Activated T-helper 17 cell treated with anti-CD3 and anti-CD28 coated beads, Interleukin-2, amount 50 U/mL, for 72 hours (primary cell): ENCODE measurements around the gene DISP3. TPM values are rescaled to one million over a fixed set of nuclear protein-coding genes. Genes with fewer than 3 reads are reported as not detected.

Experiments
- ATAC-seq: fragments of 150-1000 bp; cut with Tn5 transposase; replicated peaks from 2 replicates; pipeline ENCODE4 v1.10.0; 2021; ENCODE audit warnings: mild to moderate bottlenecking, moderate library complexity
- H3K27ac Mint-ChIP-seq: one replicate; pipeline ENCODE4 v1.8.0; 2022; ENCODE audit warnings: mixed read lengths
- H3K27me3 Mint-ChIP-seq: one replicate; pipeline ENCODE4 v1.8.0; 2022; ENCODE audit warnings: mixed read lengths
- H3K36me3 Mint-ChIP-seq: one replicate; pipeline ENCODE4 v1.8.0; 2022; ENCODE audit warnings: low read depth, mild to moderate bottlenecking, mixed read lengths
- H3K4me1 Mint-ChIP-seq: one replicate; pipeline ENCODE4 v1.8.0; 2022; ENCODE audit warnings: mixed read lengths
- H3K4me3 Mint-ChIP-seq: one replicate; pipeline ENCODE4 v1.8.0; 2022; ENCODE audit warnings: mild to moderate bottlenecking, mixed read lengths
- H3K9me3 Mint-ChIP-seq: one replicate; pipeline ENCODE4 v1.8.0; 2022; ENCODE audit warnings: mixed read lengths
- total RNA-seq, 2 donors: library from RNA; stranded (reverse); gene quantifications; one replicate each; pipeline ENCODE4 v1.2.3, GENCODE V29; 2022

DISP3 gene
- total RNA-seq, 2 donors from 2014 or later, result 0.56 to 1.8 TPM

- no peak for ATAC-seq
- Mint-ChIP-seq H3K27me3 (peaks cover 17% of the 10 kb centered on the region), H3K4me1 (no peaks in the 10 kb centered on the region), H3K9me3 (no peaks in the 10 kb centered on the region), H3K4me3 (no peak overlapping the region), H3K36me3 (no peaks in the 10 kb centered on the region), H3K27ac (no peak overlapping the region)
Measured at GRCh38 chr1:11447903-11448302, 31.1 kb upstream of the DISP3 start.

- H3K36me3 Mint-ChIP-seq, result no peaks in the 10 kb centered on the region
Measured at GRCh38 chr1:11448373-11449099, 30.4 kb upstream of the DISP3 start.

GRCh38 chr1:11449100-11449403 is 29.9 kb upstream of the DISP3 start:
- H3K27ac Mint-ChIP-seq, result no peak overlapping the region
- H3K27me3 Mint-ChIP-seq, result peaks cover 20% of the 10 kb centered on the region
- H3K4me3 Mint-ChIP-seq, result no peak overlapping the region
- no peaks in the 10 kb centered on the region for H3K36me3 Mint-ChIP-seq
- H3K4me1 Mint-ChIP-seq, result no peaks in the 10 kb centered on the region
- no peak for ATAC-seq
- no peaks in the 10 kb centered on the region for H3K9me3 Mint-ChIP-seq

More at GRCh38 chr1:11448373-11449099, 30.4 kb upstream of the DISP3 start:
- H3K27me3 Mint-ChIP-seq, result peaks cover 17% of the 10 kb centered on the region
- no peak overlapping the region for H3K4me3 Mint-ChIP-seq
- no peaks in the 10 kb centered on the region for H3K4me1 Mint-ChIP-seq
- ATAC-seq, result no peak
- no peak overlapping the region for H3K27ac Mint-ChIP-seq
- H3K9me3 Mint-ChIP-seq, result no peaks in the 10 kb centered on the region

GRCh38 chr1:11450310-11450709 is 28.6 kb upstream of the DISP3 start:
- no peak overlapping the region for H3K4me3 Mint-ChIP-seq

GRCh38 chr1:11453742-11454491 is 25.0 kb upstream of the DISP3 start:
- H3K27ac Mint-ChIP-seq, result no peak overlapping the region
- H3K27me3 Mint-ChIP-seq, result peaks cover 21% of the 10 kb centered on the region
- no peak overlapping the region for H3K4me3 Mint-ChIP-seq
- H3K36me3 Mint-ChIP-seq, result no peaks in the 10 kb centered on the region
- no peaks in the 10 kb centered on the region for H3K9me3 Mint-ChIP-seq
- peaks cover 4% of the 10 kb centered on the region for H3K4me1 Mint-ChIP-seq
- no peak for ATAC-seq

More at GRCh38 chr1:11450310-11450709, 28.6 kb upstream of the DISP3 start:
- Mint-ChIP-seq H3K27ac (no peak overlapping the region), H3K27me3 (peaks cover 17% of the 10 kb centered on the region), H3K9me3 (no peaks in the 10 kb centered on the region), H3K4me1 (no peaks in the 10 kb centered on the region), H3K36me3 (no peaks in the 10 kb centered on the region)
- no peak for ATAC-seq

GRCh38 chr1:11455967-11456570 is 22.9 kb upstream of the DISP3 start:
- Mint-ChIP-seq H3K4me1 (peaks cover 4% of the 10 kb centered on the region), H3K36me3 (no peaks in the 10 kb centered on the region), H3K27ac (no peak overlapping the region), H3K4me3 (no peak overlapping the region), H3K27me3 (peaks cover 20% of the 10 kb centered on the region), H3K9me3 (no peaks in the 10 kb centered on the region)
- ATAC-seq, result no peak

GRCh38 chr1:11456965-11457364 is 22.0 kb upstream of the DISP3 start:
- Mint-ChIP-seq H3K27ac (no peak overlapping the region), H3K4me3 (no peak overlapping the region), H3K4me1 (peaks cover 4% of the 10 kb centered on the region), H3K36me3 (no peaks in the 10 kb centered on the region), H3K9me3 (no peaks in the 10 kb centered on the region), H3K27me3 (peaks cover 23% of the 10 kb centered on the region)
- no peak for ATAC-seq

- H3K4me1 Mint-ChIP-seq, result peaks cover 4% of the 10 kb centered on the region
Measured at GRCh38 chr1:11458811-11459275, 20.1 kb upstream of the DISP3 start.

GRCh38 chr1:11461531-11462137 is 17.3 kb upstream of the DISP3 start:
- ATAC-seq, result no peak
- no peaks in the 10 kb centered on the region for H3K36me3 Mint-ChIP-seq
- peaks cover 20% of the 10 kb centered on the region for H3K27me3 Mint-ChIP-seq

More at GRCh38 chr1:11458811-11459275, 20.1 kb upstream of the DISP3 start:
- no peaks in the 10 kb centered on the region for H3K9me3 Mint-ChIP-seq
- H3K27ac Mint-ChIP-seq, result no peak overlapping the region
- H3K4me3 Mint-ChIP-seq, result no peak overlapping the region
- peaks cover 31% of the 10 kb centered on the region for H3K27me3 Mint-ChIP-seq
- no peaks in the 10 kb centered on the region for H3K36me3 Mint-ChIP-seq
- no peak for ATAC-seq

GRCh38 chr1:11462224-11462923 is 16.6 kb upstream of the DISP3 start:
- Mint-ChIP-seq H3K27ac (no peak overlapping the region), H3K36me3 (no peaks in the 10 kb centered on the region), H3K9me3 (no peaks in the 10 kb centered on the region), H3K4me1 (no peaks in the 10 kb centered on the region), H3K4me3 (no peak overlapping the region), H3K27me3 (peaks cover 17% of the 10 kb centered on the region)
- ATAC-seq, result no peak

More at GRCh38 chr1:11461531-11462137, 17.3 kb upstream of the DISP3 start:
- Mint-ChIP-seq H3K27ac (no peak overlapping the region), H3K9me3 (no peaks in the 10 kb centered on the region), H3K4me1 (no peaks in the 10 kb centered on the region), H3K4me3 (no peak overlapping the region)

GRCh38 chr1:11463177-11463576 is 15.8 kb upstream of the DISP3 start:
- ATAC-seq, result no peak
- H3K27ac Mint-ChIP-seq, result no peak overlapping the region
- H3K4me1 Mint-ChIP-seq, result no peaks in the 10 kb centered on the region
- peaks cover 17% of the 10 kb centered on the region for H3K27me3 Mint-ChIP-seq
- no peaks in the 10 kb centered on the region for H3K36me3 Mint-ChIP-seq
- no peak overlapping the region for H3K4me3 Mint-ChIP-seq
- no peaks in the 10 kb centered on the region for H3K9me3 Mint-ChIP-seq

GRCh38 chr1:11465307-11465706 is 13.6 kb upstream of the DISP3 start:
- Mint-ChIP-seq H3K9me3 (no peaks in the 10 kb centered on the region), H3K4me3 (no peak overlapping the region), H3K27ac (no peak overlapping the region), H3K36me3 (no peaks in the 10 kb centered on the region), H3K27me3 (peaks cover 26% of the 10 kb centered on the region), H3K4me1 (no peaks in the 10 kb centered on the region)
- ATAC-seq, result no peak

- no peaks in the 10 kb centered on the region for H3K4me1 Mint-ChIP-seq
- H3K36me3 Mint-ChIP-seq, result no peaks in the 10 kb centered on the region
- H3K9me3 Mint-ChIP-seq, result no peaks in the 10 kb centered on the region
- ATAC-seq, result no peak
- peaks cover 18% of the 10 kb centered on the region for H3K27me3 Mint-ChIP-seq
- no peak overlapping the region for H3K4me3 Mint-ChIP-seq
- no peak overlapping the region for H3K27ac Mint-ChIP-seq
Measured at GRCh38 chr1:11466416-11466815, 12.5 kb upstream of the DISP3 start.

- ATAC-seq, result no peak
Measured at GRCh38 chr1:11468878-11469277, 10.1 kb upstream of the DISP3 start.

More at GRCh38 chr1:11468878-11469277, 10.1 kb upstream of the DISP3 start:
- H3K9me3 Mint-ChIP-seq, result no peaks in the 10 kb centered on the region
- peaks cover 9% of the 10 kb centered on the region for H3K27me3 Mint-ChIP-seq
- no peaks in the 10 kb centered on the region for H3K4me1 Mint-ChIP-seq
- H3K4me3 Mint-ChIP-seq, result no peak overlapping the region
- no peaks in the 10 kb centered on the region for H3K36me3 Mint-ChIP-seq
- H3K27ac Mint-ChIP-seq, result no peak overlapping the region
